Mesendoderm (in vitro differentiated cells): ENCODE results near the gene CYP24A1.

Experiments used
- DNase-seq: peaks from one replicate; pipeline ENCODE4 v3.0.0; 2013
- H2AK5ac ChIP-seq: 2 replicates; pipeline ENCODE4 v1.6.1; 2013; ENCODE audit warnings: low read length, inconsistent platforms
- H2BK120ac ChIP-seq: 2 replicates; pipeline ENCODE4 v1.6.1; 2013; ENCODE audit warnings: low read depth, mild to moderate bottlenecking, low read length, moderate library complexity, mixed read lengths
- H2BK15ac ChIP-seq: replicated peaks from 2 replicates; pipeline ENCODE4 v1.6.1; 2013; ENCODE audit warnings: low read depth, mild to moderate bottlenecking, moderate library complexity
- H2BK5ac ChIP-seq: 2 replicates; pipeline ENCODE4 v1.6.1; 2013; ENCODE audit warnings: low read length, inconsistent platforms
- H3K18ac ChIP-seq: 2 replicates; pipeline ENCODE4 v1.6.1; 2013; ENCODE audit warnings: mild to moderate bottlenecking, low read length, mixed read lengths
- H3K23ac ChIP-seq: one replicate; pipeline ENCODE4 v1.6.1; 2013; ENCODE audit warnings: low read length
- H3K27ac ChIP-seq: 2 replicates; pipeline ENCODE4 v1.5.1; 2013; ENCODE audit warnings: low read depth, mild to moderate bottlenecking, inconsistent platforms, low read length, moderate library complexity
- H3K27me3 ChIP-seq: 2 replicates; pipeline ENCODE4 v1.6.1; 2013; ENCODE audit warnings: low read length, control low read depth, mild to moderate bottlenecking, inconsistent platforms; ENCODE audit not compliant: insufficient read depth, poor library complexity
- H3K36me3 ChIP-seq: 2 replicates; pipeline ENCODE4 v1.6.1; 2013; ENCODE audit warnings: low read length, inconsistent platforms; ENCODE audit not compliant: control insufficient read depth, insufficient read depth
- H3K4ac ChIP-seq: one replicate; pipeline ENCODE4 v1.6.1; 2013; ENCODE audit warnings: low read depth, mild to moderate bottlenecking, low read length, moderate library complexity
- H3K4me1 ChIP-seq: 2 replicates; pipeline ENCODE4 v1.6.1; 2013; ENCODE audit warnings: low read depth, low read length, inconsistent platforms; ENCODE audit not compliant: control insufficient read depth
- H3K4me2 ChIP-seq: 2 replicates; pipeline ENCODE4 v1.6.1; 2013; ENCODE audit warnings: low read length
- H3K4me3 ChIP-seq: 2 replicates; pipeline ENCODE4 v1.5.1; 2013; ENCODE audit warnings: mild to moderate bottlenecking, low read length
- H3K56ac ChIP-seq: one replicate; pipeline ENCODE4 v1.6.1; 2013; ENCODE audit warnings: low read length
- H3K79me1 ChIP-seq: 2 replicates; pipeline ENCODE4 v1.6.1; 2013; ENCODE audit warnings: low read length, inconsistent platforms
- H3K79me2 ChIP-seq: 2 replicates; pipeline ENCODE4 v1.6.1; 2013; ENCODE audit warnings: mild to moderate bottlenecking, low read length; ENCODE audit not compliant: control insufficient read depth, insufficient read depth
- H3K9ac ChIP-seq: 2 replicates; pipeline ENCODE4 v1.6.1; 2013; ENCODE audit warnings: low read length, inconsistent platforms
- H4K5ac ChIP-seq: one replicate; pipeline ENCODE4 v1.6.1; 2013; ENCODE audit warnings: low read length
- H4K8ac ChIP-seq: one replicate; pipeline ENCODE4 v1.6.1; 2013; ENCODE audit warnings: low read depth, mild to moderate bottlenecking, control low read depth, low read length, moderate library complexity
- WGBS: extraction: QIAGEN DNeasy Blood & Tissue Kit; methylation state at CpG from one replicate; pipeline ENCODE4 v1.1.7; 2013; ENCODE audit warnings: low lambda C conversion rate, missing lambda C conversion rate; ENCODE audit not compliant: insufficient coverage; ENCODE audit errors: extremely low coverage; 5-methylcytosine and 5-hydroxymethylcytosine counted together

CYP24A1 gene

DNA sequence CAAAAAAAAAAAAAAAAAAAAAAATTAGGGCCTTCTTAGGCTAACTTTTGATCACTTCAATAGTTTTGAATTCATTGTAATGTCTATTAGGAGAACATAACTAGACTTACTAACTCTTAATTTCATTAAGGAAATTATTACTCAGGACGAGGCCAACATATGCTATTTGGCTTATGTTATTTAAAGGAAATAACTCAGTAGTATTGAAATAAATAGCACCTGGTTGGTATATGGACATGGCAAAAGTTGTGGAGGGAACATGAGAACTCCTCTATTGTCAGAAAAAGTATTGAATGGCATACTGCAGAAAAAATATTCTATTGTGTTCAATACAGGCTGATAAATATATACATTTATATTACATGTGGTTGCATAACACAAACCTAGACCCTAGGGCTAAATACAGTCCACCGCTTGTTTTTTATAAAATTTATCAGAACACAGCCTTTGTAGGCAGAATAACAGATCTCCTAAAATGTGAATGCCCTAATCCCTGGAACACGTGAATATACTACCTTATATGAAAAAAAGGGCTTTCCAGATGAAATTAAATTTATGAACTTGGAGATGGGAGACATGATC is 18.0 kb downstream of the CYP24A1 start:
- Histone ChIP-seq H2AK5ac (no peak overlapping the region), H3K27me3 (no peaks in the 10 kb centered on the region), H3K4me2 (no peak overlapping the region), H3K9ac (no peak overlapping the region), H3K27ac (no peak overlapping the region), H3K23ac (no peak overlapping the region), H4K8ac (no peak overlapping the region), H2BK5ac (no peak overlapping the region), H3K18ac (no peak overlapping the region), H3K36me3 (no peaks in the 10 kb centered on the region), H3K56ac (no peak overlapping the region), H3K4me3 (no peak overlapping the region), H4K5ac (no peak overlapping the region), H3K4me1 (no peaks in the 10 kb centered on the region), H3K79me1 (no peaks in the 10 kb centered on the region), H3K4ac (no peak overlapping the region), H2BK120ac (no peak overlapping the region), H2BK15ac (no peak overlapping the region), H3K79me2 (no peaks in the 10 kb centered on the region)
- DNase-seq: no peak
- WGBS: no CpG with 5 or more reads among the region's 3 CpGs

DNA sequence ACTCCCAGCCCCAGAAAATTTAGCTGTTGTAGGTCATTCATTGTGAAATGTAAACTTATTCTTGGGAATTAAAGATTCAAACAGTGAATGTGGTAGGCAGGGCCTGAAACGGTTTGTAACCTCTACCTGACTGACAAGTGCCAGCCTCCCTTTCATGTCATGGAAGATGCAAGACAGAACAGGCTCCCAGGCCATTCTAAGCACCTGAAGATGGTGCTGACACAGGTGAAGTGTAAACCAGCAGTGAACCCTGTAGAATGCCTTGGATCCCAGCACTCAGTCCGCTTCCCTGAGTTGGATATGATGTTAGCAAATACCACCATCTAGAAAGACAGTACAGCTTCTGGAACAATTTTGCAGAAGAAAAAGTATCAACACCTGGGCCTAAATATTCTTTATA is 19.3 kb downstream of the CYP24A1 start:
- Histone ChIP-seq H3K56ac (no peak overlapping the region), H3K9ac (no peak overlapping the region), H3K27ac (no peak overlapping the region), H3K4me2 (no peak overlapping the region), H3K18ac (no peak overlapping the region), H4K5ac (no peak overlapping the region), H3K36me3 (no peaks in the 10 kb centered on the region), H2AK5ac (no peak overlapping the region), H3K79me2 (no peaks in the 10 kb centered on the region), H3K4me3 (no peak overlapping the region), H3K27me3 (no peaks in the 10 kb centered on the region), H2BK5ac (no peak overlapping the region), H2BK120ac (no peak overlapping the region), H3K79me1 (no peaks in the 10 kb centered on the region), H2BK15ac (no peak overlapping the region), H3K4ac (no peak overlapping the region), H3K4me1 (no peaks in the 10 kb centered on the region), H4K8ac (no peak overlapping the region), H3K23ac (no peak overlapping the region)
- DNase-seq: no peak
- no CpG with 5 or more reads among the region's 2 CpGs for WGBS

DNA sequence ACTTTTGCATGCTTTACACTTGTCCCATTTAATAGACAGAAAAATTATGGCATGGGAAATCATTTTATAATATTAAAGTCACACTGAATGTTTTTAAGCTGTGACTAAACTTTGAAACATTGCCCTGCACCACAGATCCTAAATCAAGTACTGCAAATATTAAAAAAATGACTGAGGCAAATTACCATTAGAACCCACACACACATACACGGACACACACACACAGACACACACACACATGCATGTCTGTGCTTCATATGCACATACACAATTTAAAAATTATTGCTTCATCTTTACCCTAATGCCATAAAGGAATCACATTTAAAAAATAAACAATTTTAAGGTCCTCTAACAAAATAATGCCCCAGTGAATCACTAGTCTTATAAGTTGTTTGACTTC is 19.9 kb downstream of the CYP24A1 start:
- H2BK15ac ChIP-seq: no peak overlapping the region
- no CpG with 5 or more reads among the region's 1 CpG for WGBS

GRCh38 chr20:54153041-54153327 is 20.8 kb downstream of the CYP24A1 start:
- H2AK5ac ChIP-seq: no peak overlapping the region
- H3K4ac ChIP-seq: no peak overlapping the region
- DNase-seq: no peak
- H3K27me3 ChIP-seq: no peaks in the 10 kb centered on the region
- no peak overlapping the region for H2BK5ac ChIP-seq
- no peaks in the 10 kb centered on the region for H3K79me2 ChIP-seq
- no peaks in the 10 kb centered on the region for H3K36me3 ChIP-seq
- H3K4me3 ChIP-seq: no peak overlapping the region
- no peaks in the 10 kb centered on the region for H3K4me1 ChIP-seq
- no peak overlapping the region for H4K8ac ChIP-seq
- no peak overlapping the region for H4K5ac ChIP-seq
- no CpG with 5 or more reads among the region's 2 CpGs for WGBS
- no peak overlapping the region for H3K27ac ChIP-seq
- no peak overlapping the region for H3K9ac ChIP-seq
- H3K23ac ChIP-seq: no peak overlapping the region
- H3K79me1 ChIP-seq: no peaks in the 10 kb centered on the region
- no peak overlapping the region for H3K4me2 ChIP-seq
- H2BK120ac ChIP-seq: no peak overlapping the region
- no peak overlapping the region for H3K56ac ChIP-seq
- H2BK15ac ChIP-seq: no peak overlapping the region
- H3K18ac ChIP-seq: no peak overlapping the region

More for the DNA sequence above, 19.9 kb downstream of the CYP24A1 start:
- Histone ChIP-seq H3K36me3 (no peaks in the 10 kb centered on the region), H3K79me2 (no peaks in the 10 kb centered on the region), H3K4me3 (no peak overlapping the region), H2BK5ac (no peak overlapping the region), H3K4me1 (no peaks in the 10 kb centered on the region), H3K23ac (no peak overlapping the region), H3K18ac (no peak overlapping the region), H3K4ac (no peak overlapping the region), H4K5ac (no peak overlapping the region), H2BK120ac (no peak overlapping the region), H3K79me1 (no peaks in the 10 kb centered on the region), H3K56ac (no peak overlapping the region), H3K9ac (no peak overlapping the region), H2AK5ac (no peak overlapping the region), H4K8ac (no peak overlapping the region), H3K27ac (no peak overlapping the region), H3K4me2 (no peak overlapping the region), H3K27me3 (no peaks in the 10 kb centered on the region)
- DNase-seq: no peak

GRCh38 chr20:54152227-54153040 is 21.4 kb downstream of the CYP24A1 start:
- no CpG with 5 or more reads among the region's 10 CpGs for WGBS
- Histone ChIP-seq H3K27me3 (no peaks in the 10 kb centered on the region), H3K4me2 (no peak overlapping the region), H3K4ac (no peak overlapping the region), H3K4me1 (no peaks in the 10 kb centered on the region), H3K27ac (no peak overlapping the region), H3K36me3 (no peaks in the 10 kb centered on the region), H3K18ac (no peak overlapping the region), H3K9ac (no peak overlapping the region), H3K56ac (no peak overlapping the region), H4K5ac (no peak overlapping the region), H3K23ac (no peak overlapping the region), H3K79me2 (no peaks in the 10 kb centered on the region), H3K79me1 (no peaks in the 10 kb centered on the region), H4K8ac (no peak overlapping the region), H2BK15ac (no peak overlapping the region), H2BK120ac (no peak overlapping the region), H3K4me3 (no peak overlapping the region), H2AK5ac (no peak overlapping the region), H2BK5ac (no peak overlapping the region)
- DNase-seq: no peak
